ENCODE data around the gene ARFGEF3. TPM values are rescaled to one million over a fixed set of nuclear protein-coding genes. Genes with fewer than 3 reads are reported as not detected.

The ARFGEF3 gene
- total and polyA plus RNA-seq, 2 experiments from 2014 or later = 5.8 to 24.6 TPM

GRCh38 chr6:138297761-138298298, 136.1 kb downstream of the ARFGEF3 start (continued):
- TF ChIP-seq, protein P1, sequence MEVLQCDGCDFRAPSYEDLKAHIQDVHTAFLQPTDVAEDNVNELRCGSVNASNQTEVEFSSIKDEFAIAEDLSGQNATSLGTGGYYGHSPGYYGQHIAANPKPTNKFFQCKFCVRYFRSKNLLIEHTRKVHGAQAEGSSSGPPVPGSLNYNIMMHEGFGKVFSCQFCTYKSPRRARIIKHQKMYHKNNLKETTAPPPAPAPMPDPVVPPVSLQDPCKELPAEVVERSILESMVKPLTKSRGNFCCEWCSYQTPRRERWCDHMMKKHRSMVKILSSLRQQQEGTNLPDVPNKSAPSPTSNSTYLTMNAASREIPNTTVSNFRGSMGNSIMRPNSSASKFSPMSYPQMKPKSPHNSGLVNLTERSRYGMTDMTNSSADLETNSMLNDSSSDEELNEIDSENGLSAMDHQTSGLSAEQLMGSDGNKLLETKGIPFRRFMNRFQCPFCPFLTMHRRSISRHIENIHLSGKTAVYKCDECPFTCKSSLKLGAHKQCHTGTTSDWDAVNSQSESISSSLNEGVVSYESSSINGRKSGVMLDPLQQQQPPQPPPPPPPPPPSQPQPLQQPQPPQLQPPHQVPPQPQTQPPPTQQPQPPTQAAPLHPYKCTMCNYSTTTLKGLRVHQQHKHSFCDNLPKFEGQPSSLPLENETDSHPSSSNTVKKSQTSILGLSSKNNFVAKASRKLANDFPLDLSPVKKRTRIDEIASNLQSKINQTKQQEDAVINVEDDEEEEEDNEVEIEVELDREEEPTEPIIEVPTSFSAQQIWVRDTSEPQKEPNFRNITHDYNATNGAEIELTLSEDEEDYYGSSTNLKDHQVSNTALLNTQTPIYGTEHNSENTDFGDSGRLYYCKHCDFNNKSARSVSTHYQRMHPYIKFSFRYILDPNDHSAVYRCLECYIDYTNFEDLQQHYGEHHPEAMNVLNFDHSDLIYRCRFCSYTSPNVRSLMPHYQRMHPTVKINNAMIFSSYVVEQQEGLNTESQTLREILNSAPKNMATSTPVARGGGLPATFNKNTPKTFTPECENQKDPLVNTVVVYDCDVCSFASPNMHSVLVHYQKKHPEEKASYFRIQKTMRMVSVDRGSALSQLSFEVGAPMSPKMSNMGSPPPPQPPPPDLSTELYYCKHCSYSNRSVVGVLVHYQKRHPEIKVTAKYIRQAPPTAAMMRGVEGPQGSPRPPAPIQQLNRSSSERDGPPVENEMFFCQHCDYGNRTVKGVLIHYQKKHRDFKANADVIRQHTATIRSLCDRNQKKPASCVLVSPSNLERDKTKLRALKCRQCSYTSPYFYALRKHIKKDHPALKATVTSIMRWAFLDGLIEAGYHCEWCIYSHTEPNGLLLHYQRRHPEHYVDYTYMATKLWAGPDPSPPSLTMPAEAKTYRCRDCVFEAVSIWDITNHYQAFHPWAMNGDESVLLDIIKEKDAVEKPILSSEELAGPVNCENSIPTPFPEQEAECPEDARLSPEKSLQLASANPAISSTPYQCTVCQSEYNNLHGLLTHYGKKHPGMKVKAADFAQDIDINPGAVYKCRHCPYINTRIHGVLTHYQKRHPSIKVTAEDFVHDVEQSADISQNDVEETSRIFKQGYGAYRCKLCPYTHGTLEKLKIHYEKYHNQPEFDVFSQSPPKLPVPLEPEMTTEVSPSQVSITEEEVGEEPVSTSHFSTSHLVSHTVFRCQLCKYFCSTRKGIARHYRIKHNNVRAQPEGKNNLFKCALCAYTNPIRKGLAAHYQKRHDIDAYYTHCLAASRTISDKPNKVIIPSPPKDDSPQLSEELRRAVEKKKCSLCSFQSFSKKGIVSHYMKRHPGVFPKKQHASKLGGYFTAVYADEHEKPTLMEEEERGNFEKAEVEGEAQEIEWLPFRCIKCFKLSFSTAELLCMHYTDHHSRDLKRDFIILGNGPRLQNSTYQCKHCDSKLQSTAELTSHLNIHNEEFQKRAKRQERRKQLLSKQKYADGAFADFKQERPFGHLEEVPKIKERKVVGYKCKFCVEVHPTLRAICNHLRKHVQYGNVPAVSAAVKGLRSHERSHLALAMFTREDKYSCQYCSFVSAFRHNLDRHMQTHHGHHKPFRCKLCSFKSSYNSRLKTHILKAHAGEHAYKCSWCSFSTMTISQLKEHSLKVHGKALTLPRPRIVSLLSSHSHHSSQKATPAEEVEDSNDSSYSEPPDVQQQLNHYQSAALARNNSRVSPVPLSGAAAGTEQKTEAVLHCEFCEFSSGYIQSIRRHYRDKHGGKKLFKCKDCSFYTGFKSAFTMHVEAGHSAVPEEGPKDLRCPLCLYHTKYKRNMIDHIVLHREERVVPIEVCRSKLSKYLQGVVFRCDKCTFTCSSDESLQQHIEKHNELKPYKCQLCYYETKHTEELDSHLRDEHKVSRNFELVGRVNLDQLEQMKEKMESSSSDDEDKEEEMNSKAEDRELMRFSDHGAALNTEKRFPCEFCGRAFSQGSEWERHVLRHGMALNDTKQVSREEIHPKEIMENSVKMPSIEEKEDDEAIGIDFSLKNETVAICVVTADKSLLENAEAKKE (CRISPR knock-in tag; IDR thresholded peaks at IDR 0.05) = no peak
- TF ChIP-seq CREB1 (CRISPR knock-in tag; IDR thresholded peaks at IDR 0.05; ENCODE audit: low read depth) (no peak), EZH2phosphoT487 (IDR thresholded peaks at IDR 0.05; ENCODE audit: unreplicated experiment) (no peak), NANOG (IDR thresholded peaks at IDR 0.05; ENCODE audit: borderline replicate concordance) (no peak)

GRCh38 chr6:138300469-138300868, 138.7 kb downstream of the ARFGEF3 start:
- no peak overlapping the region for H2AFZ ChIP-seq
- TF ChIP-seq ETS1 (IDR thresholded peaks at IDR 0.05) (no peak), STAT1 (IDR thresholded peaks at IDR 0.05; ENCODE audit: unreplicated experiment) (no peak), NANOG (IDR thresholded peaks at IDR 0.05; ENCODE audit: borderline replicate concordance) (no peak), POLR2AphosphoS5 (IDR thresholded peaks at IDR 0.05; ENCODE audit: low read depth) (no peak), CREB1 (CRISPR knock-in tag; IDR thresholded peaks at IDR 0.05; ENCODE audit: low read depth) (no peak), ZNF114 (CRISPR knock-in tag; IDR thresholded peaks at IDR 0.05) (no peak), EZH2 (IDR thresholded peaks at IDR 0.05; ENCODE audit: low read depth, unreplicated experiment) (no peak), EZH2phosphoT487 (IDR thresholded peaks at IDR 0.05; ENCODE audit: unreplicated experiment) (no peak), JUNB (IDR thresholded peaks at IDR 0.05; ENCODE audit: unreplicated experiment) (no peak), ZNF331 (CRISPR knock-in tag; IDR thresholded peaks at IDR 0.05; ENCODE audit: low read depth) (no peak)
- TF ChIP-seq, protein P2, sequence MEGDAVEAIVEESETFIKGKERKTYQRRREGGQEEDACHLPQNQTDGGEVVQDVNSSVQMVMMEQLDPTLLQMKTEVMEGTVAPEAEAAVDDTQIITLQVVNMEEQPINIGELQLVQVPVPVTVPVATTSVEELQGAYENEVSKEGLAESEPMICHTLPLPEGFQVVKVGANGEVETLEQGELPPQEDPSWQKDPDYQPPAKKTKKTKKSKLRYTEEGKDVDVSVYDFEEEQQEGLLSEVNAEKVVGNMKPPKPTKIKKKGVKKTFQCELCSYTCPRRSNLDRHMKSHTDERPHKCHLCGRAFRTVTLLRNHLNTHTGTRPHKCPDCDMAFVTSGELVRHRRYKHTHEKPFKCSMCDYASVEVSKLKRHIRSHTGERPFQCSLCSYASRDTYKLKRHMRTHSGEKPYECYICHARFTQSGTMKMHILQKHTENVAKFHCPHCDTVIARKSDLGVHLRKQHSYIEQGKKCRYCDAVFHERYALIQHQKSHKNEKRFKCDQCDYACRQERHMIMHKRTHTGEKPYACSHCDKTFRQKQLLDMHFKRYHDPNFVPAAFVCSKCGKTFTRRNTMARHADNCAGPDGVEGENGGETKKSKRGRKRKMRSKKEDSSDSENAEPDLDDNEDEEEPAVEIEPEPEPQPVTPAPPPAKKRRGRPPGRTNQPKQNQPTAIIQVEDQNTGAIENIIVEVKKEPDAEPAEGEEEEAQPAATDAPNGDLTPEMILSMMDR (conservative IDR thresholded peaks at IDR 0.05; ENCODE audit: low read depth in 2 of 2) = no peak

More at GRCh38 chr6:138300469-138300868, 138.7 kb downstream of the ARFGEF3 start:
- H3K79me2 ChIP-seq (replicated peaks; ENCODE audit: insufficient read depth) = no peaks in the 10 kb centered on the region
- H3K27me3 ChIP-seq (ENCODE audit: insufficient read depth) = no peaks in the 10 kb centered on the region
- H3K4me1 ChIP-seq (ENCODE audit: insufficient read depth) = no peaks in the 10 kb centered on the region
- H3K27ac Mint-ChIP-seq = no peak overlapping the region
- peaks cover 3% of the 10 kb centered on the region; the same call in 1 of the 2 replicates for H3K36me3 ChIP-seq (ENCODE audit: insufficient read depth)
- H3K4me3 Mint-ChIP-seq = no peak overlapping the region
- H3K27me3 Mint-ChIP-seq (ENCODE audit: insufficient read depth, low read depth, poor library complexity) = no peaks in the 10 kb centered on the region
- no peak overlapping the region for H3K4me3 ChIP-seq
- ATAC-seq = no peak
- no peaks in the 10 kb centered on the region for H3F3A ChIP-seq (replicated peaks; ENCODE audit: low read depth)
- no peak for DNase-seq (ENCODE audit: low spot score)
- H4K20me1 ChIP-seq (replicated peaks; ENCODE audit: insufficient read depth) = no peaks in the 10 kb centered on the region
- no peaks in the 10 kb centered on the region for H3K9me3 Mint-ChIP-seq
- peaks cover 8% of the 10 kb centered on the region; the same call in 2 of the 3 replicates for H3K36me3 Mint-ChIP-seq (ENCODE audit: low read depth)
- no peak overlapping the region for H3K4me2 ChIP-seq
- no peaks in the 10 kb centered on the region for H3K4me1 Mint-ChIP-seq
- no peaks in the 10 kb centered on the region for H3K9me2 ChIP-seq (ENCODE audit: insufficient read depth)
- no peak overlapping the region for H3K27ac ChIP-seq (ENCODE audit: low read depth)
